ENCODE results near the gene HAVCR2.

GRCh38 chr5:157130925-157131324, 22.1 kb upstream of the HAVCR2 start:
- TF ChIP-seq CTCF (IDR thresholded peaks at IDR 0.05; ENCODE audit: low read length), result no peak
- no peak for TF ChIP-seq EZH2phosphoT487 (IDR thresholded peaks at IDR 0.05; ENCODE audit: low read length)
- TF ChIP-seq EZH2 (optimal IDR thresholded peaks at IDR 0.05; ENCODE audit: low read depth, low read length), result no peak

Data from MM.1S (cell line).